Stimulated activated naive CD4-positive, alpha-beta T cell treated with Interleukin-2 at 50 U/mL for 16 hours (primary cell): ENCODE data around the gene SARS1.
A peak's percentile ranks its signal among the peaks of the same experiment; 100 is the strongest.

Experiments used
- DNase-seq: peaks from one replicate; lab custom pipeline; 2025; lab: John Stamatoyannopoulos, UW

SARS1 gene

GRCh38 chr1:109262231-109263055 is 48.7 kb downstream of the SARS1 start:
- DNase-seq, result no peak

GRCh38 chr1:109263234-109263596 is 49.5 kb downstream of the SARS1 start:
- DNase-seq, result no peak

GRCh38 chr1:109263597-109264378 is 50.1 kb downstream of the SARS1 start:
- peak; percentile 58 for DNase-seq

GRCh38 chr1:109264379-109264755 is 50.6 kb downstream of the SARS1 start:
- DNase-seq, result no peak

DNA sequence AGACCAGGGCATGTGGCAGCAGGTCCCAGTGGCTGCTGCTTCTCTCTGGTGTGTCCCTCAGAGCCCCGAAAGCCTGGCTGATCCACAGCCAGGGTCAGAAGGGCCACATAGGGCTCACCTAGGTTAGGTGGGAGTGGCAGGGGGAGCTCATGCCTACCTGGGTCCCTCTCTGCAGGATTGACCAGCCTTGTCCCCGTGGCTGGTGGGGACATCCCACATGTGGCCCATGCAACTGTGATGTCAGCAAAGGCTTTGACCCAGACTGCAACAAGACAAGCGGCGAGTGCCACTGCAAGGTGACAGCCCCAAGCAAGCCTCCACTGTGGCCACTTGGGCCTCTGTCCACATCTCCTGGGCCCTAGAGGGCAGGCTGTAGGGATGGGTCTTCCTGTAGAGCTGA is 51.3 kb downstream of the SARS1 start:
- DNase-seq, result no peak

GRCh38 chr1:109265741-109266330 is 52.1 kb downstream of the SARS1 start:
- no peak for DNase-seq

DNA sequence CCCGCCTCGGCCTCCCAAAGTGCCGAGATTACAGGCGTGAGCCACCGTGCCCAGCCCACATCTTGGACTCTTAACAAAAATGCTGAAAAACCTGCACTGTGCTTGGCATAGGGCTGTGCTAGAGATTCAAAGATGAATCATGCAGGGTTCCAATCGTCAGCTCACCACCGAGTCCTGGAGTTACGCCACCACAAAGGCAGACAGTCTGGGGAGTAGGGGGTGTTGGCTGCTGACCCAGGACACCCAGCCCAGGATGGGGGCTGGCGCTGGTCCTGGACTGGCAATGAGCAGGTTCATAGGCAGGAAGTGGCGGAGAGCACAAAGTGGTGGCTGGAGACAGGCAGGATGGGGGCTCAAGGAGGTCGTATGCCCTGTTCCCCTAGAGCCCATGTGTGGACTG is 53.2 kb downstream of the SARS1 start:
- DNase-seq, result no peak

- DNase-seq, result no peak
These were observed 54.1 kb downstream of the SARS1 start for GRCh38 chr1:109267743-109268300.

- no peak for DNase-seq
These were observed 54.9 kb downstream of the SARS1 start for GRCh38 chr1:109268431-109269211.

DNA sequence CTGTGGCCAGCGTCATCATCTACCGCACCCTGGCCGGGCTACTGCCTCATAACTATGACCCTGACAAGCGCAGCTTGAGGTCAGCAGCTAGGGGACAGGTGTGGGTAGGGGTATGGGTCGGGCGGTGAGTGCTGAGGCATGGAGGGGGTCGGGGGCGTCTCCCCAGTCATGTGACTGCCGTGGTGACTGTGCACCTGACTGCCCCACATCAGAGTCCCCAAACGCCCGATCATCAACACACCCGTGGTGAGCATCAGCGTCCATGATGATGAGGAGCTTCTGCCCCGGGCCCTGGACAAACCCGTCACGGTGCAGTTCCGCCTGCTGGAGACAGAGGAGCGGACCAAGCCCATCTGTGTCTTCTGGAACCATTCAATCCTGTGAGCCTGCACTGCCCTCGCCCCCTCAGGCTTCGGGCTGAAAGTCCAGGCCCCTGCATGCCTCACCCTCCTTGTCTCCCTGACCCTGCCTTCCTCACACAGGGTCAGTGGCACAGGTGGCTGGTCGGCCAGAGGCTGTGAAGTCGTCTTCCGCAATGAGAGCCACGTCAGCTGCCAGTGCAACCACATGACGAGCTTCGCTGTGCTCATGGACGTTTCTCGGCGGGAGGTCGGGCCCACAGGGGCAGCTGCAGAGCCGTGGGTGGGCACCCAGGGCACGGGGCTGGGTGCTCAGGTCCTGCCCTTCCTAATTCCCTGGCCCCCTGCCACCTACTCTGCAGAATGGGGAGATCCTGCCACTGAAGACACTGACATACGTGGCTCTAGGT is 55.7 kb downstream of the SARS1 start:
- no peak for DNase-seq

DNA sequence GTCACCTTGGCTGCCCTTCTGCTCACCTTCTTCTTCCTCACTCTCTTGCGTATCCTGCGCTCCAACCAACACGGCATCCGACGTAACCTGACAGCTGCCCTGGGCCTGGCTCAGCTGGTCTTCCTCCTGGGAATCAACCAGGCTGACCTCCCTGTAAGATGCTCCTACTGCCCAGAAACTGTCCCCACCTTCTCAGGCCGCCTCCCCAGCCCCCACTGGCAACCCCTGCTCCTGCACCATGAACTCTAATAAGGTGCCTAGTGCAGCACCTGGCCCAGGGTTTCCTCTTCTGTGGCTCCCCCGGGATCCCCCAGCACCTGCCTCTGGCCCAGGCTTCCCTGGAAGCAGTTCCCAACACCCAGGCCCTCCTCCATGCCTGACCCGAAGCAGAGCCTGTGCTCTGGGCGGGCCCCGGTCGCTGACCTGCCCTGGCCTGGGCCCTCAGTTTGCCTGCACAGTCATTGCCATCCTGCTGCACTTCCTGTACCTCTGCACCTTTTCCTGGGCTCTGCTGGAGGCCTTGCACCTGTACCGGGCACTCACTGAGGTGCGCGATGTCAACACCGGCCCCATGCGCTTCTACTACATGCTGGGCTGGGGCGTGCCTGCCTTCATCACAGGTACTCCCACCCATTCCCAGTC is 56.4 kb downstream of the SARS1 start:
- no peak for DNase-seq

- DNase-seq, result no peak
These were observed 57.1 kb downstream of the SARS1 start for GRCh38 chr1:109270623-109271317.

GRCh38 chr1:109271458-109271857 is 57.7 kb downstream of the SARS1 start:
- no peak for DNase-seq

DNA sequence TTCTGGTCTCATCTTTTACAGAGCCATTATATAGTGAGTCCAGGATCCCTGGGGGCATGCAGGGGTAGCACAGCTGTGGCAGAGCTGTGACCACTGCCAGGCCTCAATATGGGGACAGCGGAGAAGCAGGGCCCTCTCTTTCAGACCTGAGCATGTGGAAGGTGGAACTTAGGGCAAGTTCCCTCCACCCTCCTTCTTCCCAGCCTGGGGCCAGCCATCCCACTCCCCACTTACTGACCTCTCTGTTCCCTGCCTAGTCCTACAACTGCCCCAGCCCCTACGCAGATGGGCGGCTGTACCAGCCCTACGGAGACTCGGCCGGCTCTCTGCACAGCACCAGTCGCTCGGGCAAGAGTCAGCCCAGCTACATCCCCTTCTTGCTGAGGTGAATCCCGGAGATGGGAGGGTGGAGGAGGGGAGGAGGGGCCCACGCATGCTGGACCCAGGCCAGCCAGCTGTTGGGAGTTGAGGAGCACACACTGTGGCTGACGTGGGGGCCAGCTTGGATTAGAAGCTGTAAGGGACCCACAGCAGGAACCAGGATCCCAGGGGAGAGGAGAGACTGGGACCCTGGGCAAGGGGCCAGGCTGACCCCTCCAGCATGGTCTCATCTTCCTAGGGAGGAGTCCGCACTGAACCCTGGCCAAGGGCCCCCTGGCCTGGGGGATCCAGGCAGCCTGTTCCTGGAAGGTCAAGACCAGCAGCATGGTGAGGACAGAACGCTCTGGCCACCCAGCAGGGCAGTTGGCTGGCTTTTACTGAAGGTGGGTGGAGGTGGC is 58.5 kb downstream of the SARS1 start:
- no peak for DNase-seq

DNA sequence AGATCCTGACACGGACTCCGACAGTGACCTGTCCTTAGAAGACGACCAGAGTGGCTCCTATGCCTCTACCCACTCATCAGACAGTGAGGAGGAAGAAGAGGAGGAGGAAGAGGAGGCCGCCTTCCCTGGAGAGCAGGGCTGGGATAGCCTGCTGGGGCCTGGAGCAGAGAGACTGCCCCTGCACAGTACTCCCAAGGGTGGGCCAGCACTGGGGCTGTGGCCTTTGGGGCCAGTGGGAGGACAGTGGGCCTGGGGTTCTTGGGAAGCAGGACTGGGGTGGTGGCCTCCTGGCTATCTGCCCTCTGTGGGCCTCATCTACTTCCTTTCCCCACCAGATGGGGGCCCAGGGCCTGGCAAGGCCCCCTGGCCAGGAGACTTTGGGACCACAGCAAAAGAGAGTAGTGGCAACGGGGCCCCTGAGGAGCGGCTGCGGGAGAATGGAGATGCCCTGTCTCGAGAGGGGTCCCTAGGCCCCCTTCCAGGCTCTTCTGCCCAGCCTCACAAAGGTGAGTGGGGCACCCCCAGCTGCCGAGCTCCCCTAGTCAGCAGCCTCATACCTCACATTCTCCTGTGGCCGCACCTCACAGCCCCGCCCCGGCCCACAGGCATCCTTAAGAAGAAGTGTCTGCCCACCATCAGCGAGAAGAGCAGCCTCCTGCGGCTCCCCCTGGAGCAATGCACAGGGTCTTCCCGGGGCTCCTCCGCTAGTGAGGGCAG is 59.3 kb downstream of the SARS1 start:
- DNase-seq, result no peak

- DNase-seq, result no peak
These were observed 60.0 kb downstream of the SARS1 start for GRCh38 chr1:109273570-109274288.

DNA sequence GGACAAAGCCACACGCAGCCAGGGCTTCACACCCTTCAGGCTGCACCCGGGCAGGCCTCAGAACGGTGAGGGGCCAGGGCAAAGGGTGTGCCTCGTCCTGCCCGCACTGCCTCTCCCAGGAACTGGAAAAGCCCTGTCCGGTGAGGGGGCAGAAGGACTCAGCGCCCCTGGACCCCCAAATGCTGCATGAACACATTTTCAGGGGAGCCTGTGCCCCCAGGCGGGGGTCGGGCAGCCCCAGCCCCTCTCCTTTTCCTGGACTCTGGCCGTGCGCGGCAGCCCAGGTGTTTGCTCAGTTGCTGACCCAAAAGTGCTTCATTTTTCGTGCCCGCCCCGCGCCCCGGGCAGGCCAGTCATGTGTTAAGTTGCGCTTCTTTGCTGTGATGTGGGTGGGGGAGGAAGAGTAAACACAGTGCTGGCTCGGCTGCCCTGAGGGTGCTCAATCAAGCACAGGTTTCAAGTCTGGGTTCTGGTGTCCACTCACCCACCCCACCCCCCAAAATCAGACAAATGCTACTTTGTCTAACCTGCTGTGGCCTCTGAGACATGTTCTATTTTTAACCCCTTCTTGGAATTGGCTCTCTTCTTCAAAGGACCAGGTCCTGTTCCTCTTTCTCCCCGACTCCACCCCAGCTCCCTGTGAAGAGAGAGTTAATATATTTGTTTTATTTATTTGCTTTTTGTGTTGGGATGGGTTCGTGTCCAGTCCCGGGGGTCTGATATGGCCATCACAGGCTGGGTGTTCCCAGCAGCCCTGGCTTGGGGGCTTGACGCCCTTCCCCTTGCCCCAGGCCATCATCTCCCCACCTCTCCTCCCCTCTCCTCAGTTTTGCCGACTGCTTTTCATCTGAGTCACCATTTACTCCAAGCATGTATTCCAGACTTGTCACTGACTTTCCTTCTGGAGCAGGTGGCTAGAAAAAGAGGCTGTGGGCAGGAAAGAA is 61.1 kb downstream of the SARS1 start:
- no peak for DNase-seq
